Measurements from ENCODE around the gene TWF2.
"Not testable (repeated sequence)": the region's sequence is repeated elsewhere in the genome, so short reads cannot be mapped to it uniquely, and the experiment has no call there.

The TWF2 gene

DNA sequence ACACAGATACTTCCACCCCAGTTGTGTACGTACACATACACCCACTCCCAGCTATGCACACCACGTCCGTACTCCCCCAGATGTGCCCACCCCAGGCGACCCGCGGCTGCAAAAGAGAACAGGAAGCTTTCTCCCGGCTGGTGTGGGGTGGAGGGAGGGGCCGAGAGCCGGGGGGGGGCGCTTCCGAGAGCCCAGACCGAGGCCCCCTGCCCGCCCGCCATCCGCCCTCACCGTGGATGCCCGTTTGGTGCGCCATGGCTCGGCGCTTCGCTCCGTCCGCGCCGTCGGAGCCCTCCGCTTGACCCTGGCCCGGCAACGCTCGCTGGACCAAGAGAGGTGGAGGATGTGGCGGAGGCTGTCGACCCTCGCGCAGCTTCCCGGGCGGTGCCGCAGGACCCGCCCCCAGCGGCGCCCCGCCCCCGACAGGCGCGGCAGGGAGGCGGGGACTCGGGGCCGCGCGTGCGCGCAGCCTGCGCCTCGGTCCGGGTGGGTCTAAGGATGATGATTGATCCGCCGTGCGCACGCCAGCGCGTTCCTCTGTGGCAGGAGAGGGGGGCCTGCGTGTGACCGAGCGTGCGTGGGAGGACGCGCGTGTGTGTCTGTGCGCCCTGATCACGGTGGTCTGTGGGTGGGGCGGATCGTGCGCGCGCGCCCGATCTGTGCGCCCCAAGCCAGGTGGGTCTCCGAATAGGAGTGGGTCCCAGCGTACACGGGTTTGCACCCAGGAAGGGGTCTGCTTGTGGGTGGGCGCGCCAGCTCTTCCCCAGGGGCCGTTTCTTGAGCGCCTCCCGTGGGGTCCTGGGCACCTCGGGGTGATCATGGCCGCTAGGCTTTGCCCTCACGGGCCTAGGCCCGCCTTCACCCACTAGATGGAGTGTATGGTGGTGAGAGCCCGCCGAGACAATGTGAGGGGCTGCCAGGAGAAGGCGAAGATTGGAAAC is at the start of gene TWF2:
Gene TWF2 (minus strand): TSS at position 398 of the 941 bp plus-strand sequence. CDS start 142 bp downstream, at position 256.
- peak; percentile 99 for DNase-seq (ENCODE audit: low spot score)

- DNase-seq (ENCODE audit: low spot score), result no peak
Measured at GRCh38 chr3:52288674-52289073, 49.7 kb upstream of the TWF2 start.

DNA sequence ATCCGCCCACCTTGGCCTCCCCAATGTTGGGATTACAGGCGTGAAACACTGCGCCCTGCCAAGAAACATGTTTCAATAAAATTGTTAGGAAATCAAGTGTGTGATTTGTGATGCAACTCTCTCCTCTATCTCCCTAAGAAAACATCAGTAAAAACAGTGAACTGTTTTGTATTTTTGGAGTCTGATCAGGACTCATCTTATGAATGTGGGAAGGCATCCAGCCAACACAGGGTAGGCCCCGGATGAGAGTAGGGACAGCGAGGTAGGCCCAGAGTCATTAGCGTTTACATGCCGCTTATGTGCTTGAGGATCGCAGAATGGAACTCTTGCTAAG is 47.8 kb upstream of the TWF2 start:
- DNase-seq (ENCODE audit: low spot score), result peak; percentile 61

- DNase-seq (ENCODE audit: low spot score), result not testable (repeated sequence)
Measured at GRCh38 chr3:52284051-52284450, 45.1 kb upstream of the TWF2 start.

DNA sequence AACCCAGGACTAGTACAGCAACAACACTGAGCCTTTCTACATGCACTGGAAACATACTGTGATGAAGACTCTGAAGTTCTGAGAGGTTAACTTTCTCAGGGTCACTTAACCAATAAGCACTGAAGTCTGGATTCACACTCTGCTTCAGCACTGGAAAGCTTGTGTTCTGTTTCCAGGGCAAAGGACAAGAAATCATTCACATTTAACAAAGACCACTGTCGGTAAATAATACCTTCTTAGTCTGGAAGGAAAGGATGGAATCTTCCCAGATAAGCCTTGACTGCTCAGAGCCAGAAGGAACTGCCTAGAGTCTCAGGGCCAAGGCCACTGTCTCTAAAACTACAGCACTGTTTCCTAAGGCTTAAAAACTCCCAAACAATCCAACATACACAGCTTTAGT is 44.3 kb upstream of the TWF2 start:
- DNase-seq (ENCODE audit: low spot score), result no peak

DNA sequence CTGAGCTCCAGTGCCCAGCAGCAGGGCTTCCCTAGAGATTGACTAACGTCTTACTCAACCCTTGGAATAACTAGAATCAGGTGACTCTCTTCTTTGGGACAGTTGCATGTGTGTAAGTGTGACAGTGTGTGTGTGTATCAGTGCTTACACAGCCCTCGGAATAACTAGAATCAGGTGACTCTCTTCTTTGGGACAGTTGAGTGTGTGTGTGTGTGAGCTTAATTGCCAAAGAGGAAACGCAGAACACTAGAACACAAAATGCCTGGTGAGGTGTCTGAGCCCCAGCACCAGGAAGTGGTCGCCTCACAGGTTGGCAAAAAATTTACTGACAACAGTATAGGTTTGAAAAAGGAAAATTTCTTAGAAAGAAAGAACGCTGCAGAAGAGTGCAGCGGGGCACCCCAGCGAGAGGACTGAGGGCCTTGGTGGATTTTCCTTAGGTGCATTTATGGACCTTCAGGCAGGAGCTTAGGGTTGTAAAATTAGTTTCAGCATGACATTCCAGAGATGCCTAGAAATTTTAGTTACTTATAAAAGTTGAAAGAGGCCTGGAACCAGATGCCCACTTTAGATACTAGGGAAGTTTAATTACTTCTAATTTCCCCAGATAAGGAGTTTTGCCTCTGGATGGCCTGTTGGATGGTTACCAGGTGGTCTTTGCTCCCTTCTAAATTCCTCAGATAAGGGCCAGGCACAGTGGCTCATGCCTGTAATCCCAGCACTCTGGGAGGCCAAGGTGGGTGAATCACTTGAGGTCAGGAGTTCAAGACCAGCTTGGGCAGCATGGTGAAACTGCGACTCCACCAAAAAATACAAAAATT is 43.2 kb upstream of the TWF2 start:
- DNase-seq (ENCODE audit: low spot score), result no peak

- DNase-seq (ENCODE audit: low spot score), result no peak
Measured at GRCh38 chr3:52280050-52280461, 41.1 kb upstream of the TWF2 start.

DNA sequence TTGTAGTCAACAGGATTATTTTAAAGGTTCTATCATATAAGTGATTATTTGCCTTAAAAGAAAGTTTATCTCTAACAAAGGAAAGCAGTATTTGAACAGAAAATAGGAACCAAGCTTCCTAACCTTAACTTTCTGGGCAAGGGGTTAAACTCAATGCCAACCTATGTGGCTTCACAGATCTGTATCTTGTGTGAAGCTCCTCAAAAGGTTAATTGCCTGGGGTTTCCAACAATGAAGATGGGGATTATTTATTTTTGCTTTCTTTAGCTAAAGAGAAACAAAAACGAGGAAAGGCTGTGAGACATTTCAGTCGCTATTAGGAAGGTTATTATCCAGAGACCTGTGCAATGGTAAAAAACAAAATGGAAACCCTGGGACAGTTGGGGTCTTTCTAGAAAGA is 40.6 kb upstream of the TWF2 start:
- no peak for DNase-seq (ENCODE audit: low spot score)

DNA sequence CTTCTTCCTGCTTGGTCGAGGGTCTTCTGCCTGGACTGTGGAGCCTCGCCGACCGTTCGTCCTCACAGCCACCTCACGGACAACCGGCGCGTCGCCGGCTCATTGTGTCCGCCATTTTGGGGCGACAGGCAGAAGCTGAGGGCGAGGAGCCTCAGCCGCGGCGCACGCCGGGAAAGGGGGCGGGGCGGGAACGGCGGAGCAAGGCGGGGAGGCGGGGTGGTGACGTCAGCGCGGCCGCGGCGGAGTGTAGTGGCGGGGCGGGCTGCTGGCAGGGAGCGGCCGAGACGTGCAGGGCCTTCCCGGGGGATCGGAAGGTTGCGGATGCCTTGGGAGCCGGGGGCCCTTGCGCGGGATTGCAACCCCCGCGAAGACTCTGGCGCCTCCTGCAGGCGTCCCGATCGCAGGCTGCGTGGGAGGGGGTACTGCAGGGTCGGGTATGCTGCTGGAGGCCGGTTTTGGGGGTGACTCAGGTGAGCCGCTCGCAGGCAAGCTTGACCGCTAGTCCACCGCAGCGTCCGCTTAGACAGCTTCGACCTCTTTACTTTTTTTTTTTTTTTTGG is 39.6 kb upstream of the TWF2 start, which contains the start of gene WDR82:
Gene WDR82 (minus strand): TSS at position 140 of the 560 bp plus-strand sequence. CDS start 288 bp downstream, outside the sequence.
- peak; percentile 98 for DNase-seq (ENCODE audit: low spot score)

- peak; percentile 87 for DNase-seq (ENCODE audit: low spot score)
Measured at GRCh38 chr3:52277972-52278509, 39.1 kb upstream of the TWF2 start.

GRCh38 chr3:52277071-52277964 is 38.4 kb upstream of the TWF2 start:
- DNase-seq (ENCODE audit: low spot score), result peak; percentile 74

GRCh38 chr3:52274781-52275180 is 35.8 kb upstream of the TWF2 start:
- DNase-seq (ENCODE audit: low spot score), result not testable (repeated sequence)

DNA sequence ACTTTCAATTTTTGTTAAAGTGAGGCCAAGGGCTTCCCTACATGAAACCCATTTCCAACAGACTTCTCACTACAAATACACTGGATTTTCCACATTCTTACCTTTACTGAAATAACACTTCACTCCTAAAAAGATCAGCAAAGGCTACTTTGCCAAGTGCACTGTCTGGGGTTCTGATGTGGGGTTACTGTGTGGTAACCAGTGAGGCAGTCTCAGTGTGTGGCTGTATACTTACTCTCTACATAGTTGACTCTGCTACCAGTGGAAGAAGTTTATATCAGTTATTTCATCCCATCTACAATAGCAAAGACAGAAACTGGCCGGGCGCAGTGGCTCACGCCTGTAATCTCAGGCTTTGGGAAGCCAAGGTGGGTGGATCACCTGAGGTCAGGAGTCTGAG is 33.9 kb upstream of the TWF2 start:
- no peak for DNase-seq (ENCODE audit: low spot score)

DNA sequence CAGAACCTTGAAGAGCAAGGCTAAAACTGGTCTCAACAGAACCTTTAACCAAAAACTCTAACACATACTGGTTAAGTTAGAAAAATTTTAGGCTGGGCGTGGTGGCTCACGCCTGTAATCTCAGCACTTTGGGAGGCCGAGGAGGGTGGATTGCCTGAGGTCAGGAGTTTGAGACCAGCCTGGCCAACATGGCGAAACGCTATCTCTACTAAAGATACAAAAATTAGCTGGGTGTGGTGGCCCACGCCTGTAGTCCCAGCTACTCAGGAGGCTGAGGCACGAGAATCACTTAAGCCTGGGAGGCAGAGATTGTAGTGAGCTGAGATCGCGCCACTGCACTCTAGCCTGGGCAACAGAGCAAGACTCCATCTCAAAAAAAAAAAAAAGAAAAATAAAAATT is 33.2 kb upstream of the TWF2 start:
- DNase-seq (ENCODE audit: low spot score), result not testable (repeated sequence)

DNA sequence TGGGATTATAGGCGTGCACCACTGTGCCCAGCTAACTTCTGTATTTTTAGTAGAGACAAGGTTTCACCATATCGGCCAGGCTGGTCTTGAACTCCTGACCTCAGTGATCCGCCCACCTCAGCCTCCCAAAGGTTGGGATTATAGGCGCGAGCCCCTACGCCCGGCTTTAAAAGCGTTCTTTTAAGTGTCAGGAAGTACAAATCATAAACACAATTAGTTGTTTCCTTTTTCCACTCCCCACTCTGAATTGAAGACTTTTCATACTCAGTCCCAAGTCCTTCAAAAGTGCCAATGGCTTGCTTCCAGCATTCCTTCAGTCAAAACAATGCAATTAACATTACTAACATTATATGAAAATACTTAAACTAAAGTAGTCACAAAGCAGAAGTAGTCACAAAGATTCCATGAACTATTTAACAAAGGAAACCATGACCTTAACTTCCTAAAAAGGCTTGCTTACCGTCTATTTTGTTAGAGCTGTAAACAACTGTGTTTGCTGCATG is 31.3 kb upstream of the TWF2 start:
- DNase-seq (ENCODE audit: low spot score), result no peak

DNA sequence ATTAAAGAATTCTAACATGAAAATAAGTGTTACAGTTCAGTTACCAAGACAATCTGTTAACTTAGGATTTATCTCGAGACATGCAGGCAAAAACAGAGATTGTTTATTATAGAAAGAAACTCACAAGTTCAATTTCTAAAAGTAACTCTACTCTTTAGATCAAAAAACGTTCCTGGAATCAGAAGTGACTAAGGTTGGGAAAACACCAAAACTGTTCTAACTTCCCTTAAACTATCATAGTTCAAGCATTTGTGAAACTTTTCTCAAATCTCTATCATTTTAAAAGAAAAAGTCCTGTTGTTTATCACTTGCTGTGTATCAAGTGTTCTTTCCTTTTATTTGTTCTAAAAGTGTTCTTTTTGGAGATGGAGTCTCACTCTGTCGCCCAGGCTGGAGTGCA is 30.8 kb upstream of the TWF2 start:
- no peak for DNase-seq (ENCODE audit: low spot score)

- DNase-seq (ENCODE audit: low spot score), result no peak
Measured at GRCh38 chr3:52268036-52268435, 29.1 kb upstream of the TWF2 start.

DNA sequence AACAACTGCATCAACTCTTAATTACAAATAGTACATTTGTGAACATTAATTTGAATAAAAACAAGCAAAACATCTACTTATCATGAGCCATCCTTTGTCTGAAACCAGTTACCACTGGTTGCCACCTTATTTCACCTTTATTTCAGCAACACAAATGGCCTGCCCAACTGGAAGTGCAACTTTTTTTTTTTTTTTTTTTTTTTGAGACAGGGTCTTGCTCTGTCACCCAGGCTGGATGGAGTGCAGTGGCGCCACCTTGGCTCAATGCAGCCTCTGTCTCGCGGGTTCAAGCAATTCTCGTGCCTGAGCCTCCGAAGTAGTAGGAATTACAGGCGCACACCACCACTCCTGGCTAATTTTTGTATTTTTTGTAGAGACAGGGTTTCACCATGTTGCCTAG is 26.4 kb upstream of the TWF2 start:
- no peak for DNase-seq (ENCODE audit: low spot score)

DNA sequence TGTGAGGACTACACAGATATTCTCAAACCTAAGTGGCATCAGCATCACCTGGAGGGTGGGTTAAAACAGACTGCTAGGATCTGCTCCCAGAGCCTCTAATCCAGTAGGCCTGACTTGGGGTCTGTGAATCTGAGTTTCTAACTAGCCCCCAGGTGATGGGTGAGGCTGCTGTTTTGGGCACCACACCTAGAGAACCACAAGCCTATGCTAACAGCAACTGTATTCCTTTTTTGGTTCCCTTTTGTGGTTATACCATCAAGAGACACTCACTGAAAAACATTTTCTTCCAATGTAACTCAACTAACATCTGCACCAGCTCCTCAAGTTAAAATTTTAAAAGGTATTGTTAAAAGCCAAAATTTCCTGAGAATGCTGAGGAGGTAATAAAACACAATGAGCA is 23.5 kb upstream of the TWF2 start:
- no peak for DNase-seq (ENCODE audit: low spot score)

DNA sequence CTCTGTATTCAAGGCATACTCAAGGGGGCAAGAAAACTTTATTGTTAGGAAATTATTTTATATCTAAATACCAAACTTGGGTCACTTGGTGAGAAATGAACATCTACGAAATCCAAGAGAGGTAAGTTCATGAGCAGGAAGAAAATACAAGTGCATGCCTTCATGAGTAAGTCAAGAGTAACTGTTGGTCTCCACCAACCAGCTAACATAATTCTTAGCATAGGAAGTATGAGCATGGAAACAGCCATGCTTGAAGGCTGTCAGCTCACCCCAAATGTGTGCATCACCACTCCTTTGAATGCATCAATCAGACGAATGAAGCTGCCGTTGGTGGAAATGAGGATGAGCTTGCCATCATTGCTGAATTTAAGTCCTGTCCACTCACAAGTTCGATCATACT is 20.5 kb upstream of the TWF2 start:
- no peak for DNase-seq (ENCODE audit: low spot score)

DNA sequence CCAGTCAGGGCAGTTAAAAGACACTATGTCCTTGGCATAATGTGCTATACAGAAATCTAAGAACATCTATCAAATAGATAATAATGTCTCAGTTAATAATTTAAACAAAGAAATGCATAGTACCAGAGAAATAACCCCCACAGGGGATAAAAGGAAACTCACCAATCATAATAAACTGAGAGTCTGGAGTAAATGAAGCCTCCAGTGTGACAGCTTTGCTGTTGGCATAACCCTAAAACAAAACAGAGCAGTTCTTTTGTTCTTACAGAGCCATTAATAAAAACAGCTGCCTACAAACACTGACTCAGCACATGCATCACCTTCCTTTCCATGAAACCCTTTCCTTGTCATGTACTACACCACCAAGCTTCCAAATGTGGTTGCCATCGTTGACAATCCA is 20.1 kb upstream of the TWF2 start:
- DNase-seq (ENCODE audit: low spot score), result no peak

Measured in GM03348 (cell line).